Retinal pigment epithelial cell (primary cell): ENCODE data around the gene MYCBPAP.

ENCODE experiments used
- DNase-seq: peaks from one replicate; pipeline ENCODE4 v3.0.0-alpha.2; 2010; ENCODE audit warnings: low read depth
- H3K4me3 ChIP-seq: 2 replicates; pipeline ENCODE4 v1.5.1; 2011; ENCODE audit warnings: mild to moderate bottlenecking, low read length, control low read depth, moderate library complexity
- CTCF ChIP-seq: conservative IDR thresholded peaks from 2 replicates; pipeline ENCODE4 v1.5.1; 2011; ENCODE audit warnings: low read depth, low read length, control low read depth, inconsistent platforms

MYCBPAP gene

DNA sequence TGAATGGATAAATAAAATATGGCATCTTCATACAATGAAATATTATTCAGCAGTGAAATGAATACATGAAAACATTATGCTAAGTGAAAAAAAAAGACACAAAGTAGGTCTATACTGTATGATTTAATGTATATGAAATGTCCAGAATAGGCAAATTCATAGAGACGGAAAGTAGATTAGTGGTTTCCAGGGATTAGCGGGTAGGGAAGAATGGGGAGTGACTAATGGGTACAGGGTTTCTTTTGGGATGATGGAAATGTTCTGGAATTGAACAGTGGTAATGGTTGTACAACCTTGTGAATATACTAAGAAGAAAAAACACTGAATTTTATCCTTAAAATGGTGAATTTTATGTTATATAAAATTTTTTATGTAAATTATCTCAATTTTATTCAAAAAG is 8.5 kb upstream of the MYCBPAP start:
- no peak for TF ChIP-seq CTCF
- no peak overlapping the region for H3K4me3 ChIP-seq
- no peak for DNase-seq

DNA sequence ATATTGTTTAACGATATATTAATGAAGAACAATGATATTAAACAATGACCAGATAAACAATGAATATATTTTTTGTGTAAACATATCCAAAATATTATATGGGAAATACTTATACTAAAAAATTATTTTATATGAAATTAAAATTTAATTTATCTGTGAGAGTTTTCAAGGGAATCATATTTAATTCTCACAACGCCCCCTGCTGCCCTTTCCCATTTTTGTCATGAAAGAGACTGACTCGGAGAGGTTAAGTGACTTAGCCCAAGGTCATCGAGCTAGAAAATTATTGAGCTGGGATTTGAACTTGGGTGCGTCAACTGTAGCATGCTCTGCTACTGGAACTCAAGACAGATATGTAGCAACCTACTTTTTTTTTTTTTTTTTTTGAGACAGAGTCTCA is 7.2 kb upstream of the MYCBPAP start:
- no peak for DNase-seq
- H3K4me3 ChIP-seq, result no peak overlapping the region
- peak; percentile 45 for TF ChIP-seq CTCF

DNA sequence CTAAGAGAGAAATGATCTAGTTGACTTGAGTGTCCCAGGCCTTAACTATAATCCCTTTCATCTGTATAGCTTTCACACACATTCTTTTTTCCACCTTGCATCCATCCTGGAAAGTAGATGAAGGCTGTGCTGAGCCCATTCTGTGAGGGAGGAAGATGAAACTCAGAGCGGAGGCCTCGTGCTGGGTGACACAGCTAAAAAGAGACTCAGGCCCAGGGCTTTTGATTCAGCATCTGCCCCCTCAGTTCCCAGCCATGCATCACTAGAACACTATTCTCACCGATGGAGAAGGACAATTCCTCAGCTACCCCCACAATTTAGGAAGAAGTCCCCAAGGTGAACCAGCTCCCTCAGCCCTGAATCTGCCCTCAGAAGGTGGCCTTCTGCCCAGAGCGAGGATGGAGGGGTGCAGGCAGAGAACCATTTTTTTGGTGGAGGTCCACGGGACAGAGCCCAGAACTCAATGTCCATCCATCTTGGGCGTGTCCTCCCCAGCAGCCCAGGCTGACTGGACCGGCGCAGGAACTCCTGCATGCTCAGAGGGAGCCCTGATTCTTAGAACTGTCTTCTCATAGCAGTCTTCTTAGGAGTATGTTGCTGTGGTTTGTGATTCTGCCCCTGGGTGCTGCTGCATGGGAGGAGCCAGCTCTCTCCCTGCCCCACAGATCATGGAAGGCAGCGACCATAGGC is 5.8 kb upstream of the MYCBPAP start:
- no peak for TF ChIP-seq CTCF
- no peak for DNase-seq
- H3K4me3 ChIP-seq, result no peak overlapping the region

GRCh38 chr17:50505591-50506130 is 2.6 kb upstream of the MYCBPAP start:
- DNase-seq, result no peak
- no peak overlapping the region for H3K4me3 ChIP-seq
- no peak for TF ChIP-seq CTCF

DNA sequence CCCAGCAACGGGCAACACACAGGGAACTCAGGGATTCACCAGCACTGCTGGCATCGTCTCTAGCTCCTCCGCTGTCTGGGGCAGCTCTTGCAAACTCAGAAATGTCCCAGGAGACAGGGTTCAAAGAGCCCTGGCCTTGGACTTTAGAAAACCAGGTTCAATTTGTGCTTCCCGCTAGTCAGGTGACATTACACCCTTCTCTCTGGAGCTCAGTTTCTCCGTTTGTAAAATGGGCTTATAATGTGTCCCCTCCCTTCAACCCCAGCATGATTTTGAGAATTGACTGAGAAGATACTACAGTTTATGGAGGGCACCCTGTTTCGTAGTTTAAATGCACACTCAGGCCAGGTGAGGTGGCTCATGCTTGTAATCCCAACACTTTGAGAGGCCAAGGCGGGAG is 1.9 kb upstream of the MYCBPAP start:
- H3K4me3 ChIP-seq, result no peak overlapping the region

GRCh38 chr17:50508573-50509460 is 578 bp downstream of the MYCBPAP start:
- TF ChIP-seq CTCF, result no peak
- DNase-seq, result no peak
- peak overlapping the region; percentile 54 for H3K4me3 ChIP-seq

More for the DNA sequence above, 1.9 kb upstream of the MYCBPAP start:
- TF ChIP-seq CTCF, result no peak
- no peak for DNase-seq
